ENCODE data around the gene SARDH.
"Not testable (repeated sequence)": the region's sequence is repeated elsewhere in the genome, so short reads cannot be mapped to it uniquely, and the experiment has no call there.

Gene SARDH

DNA sequence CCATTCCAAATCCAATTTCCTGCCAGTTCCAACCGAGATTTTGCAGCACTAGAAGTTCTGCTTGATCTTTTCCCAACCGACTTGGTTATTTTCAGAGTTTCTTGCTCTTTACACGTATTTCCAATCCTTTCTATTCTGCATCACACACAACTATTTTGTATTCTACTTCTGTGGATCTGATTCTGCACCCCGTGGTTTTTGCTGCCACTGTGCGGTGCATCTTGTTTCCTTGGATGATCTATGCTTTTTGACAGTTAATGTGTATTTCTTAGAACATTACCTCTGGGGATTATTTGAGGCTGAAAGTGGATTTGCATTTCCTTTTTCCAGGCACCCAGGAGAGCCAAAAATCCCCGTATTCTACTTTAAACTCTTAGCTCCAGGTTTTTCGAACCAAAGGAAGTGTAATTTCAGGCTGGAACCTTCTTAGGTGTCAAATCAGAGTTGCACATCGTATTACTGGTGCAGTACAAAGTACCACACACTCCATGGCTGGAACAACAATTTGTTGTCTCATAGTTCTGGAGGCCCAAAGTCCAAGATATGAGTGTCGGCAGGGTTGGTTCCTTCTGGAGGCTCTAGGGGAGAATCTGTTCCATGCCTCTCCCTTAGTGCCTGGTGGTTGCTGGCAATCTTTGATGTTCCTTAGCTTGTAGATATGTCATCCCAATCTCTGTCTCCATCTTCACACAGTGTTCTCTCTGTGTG is 14.7 kb upstream of the SARDH start:
- DNase-seq (ENCODE audit: low spot score): no peak
- TF ChIP-seq, protein P1, sequence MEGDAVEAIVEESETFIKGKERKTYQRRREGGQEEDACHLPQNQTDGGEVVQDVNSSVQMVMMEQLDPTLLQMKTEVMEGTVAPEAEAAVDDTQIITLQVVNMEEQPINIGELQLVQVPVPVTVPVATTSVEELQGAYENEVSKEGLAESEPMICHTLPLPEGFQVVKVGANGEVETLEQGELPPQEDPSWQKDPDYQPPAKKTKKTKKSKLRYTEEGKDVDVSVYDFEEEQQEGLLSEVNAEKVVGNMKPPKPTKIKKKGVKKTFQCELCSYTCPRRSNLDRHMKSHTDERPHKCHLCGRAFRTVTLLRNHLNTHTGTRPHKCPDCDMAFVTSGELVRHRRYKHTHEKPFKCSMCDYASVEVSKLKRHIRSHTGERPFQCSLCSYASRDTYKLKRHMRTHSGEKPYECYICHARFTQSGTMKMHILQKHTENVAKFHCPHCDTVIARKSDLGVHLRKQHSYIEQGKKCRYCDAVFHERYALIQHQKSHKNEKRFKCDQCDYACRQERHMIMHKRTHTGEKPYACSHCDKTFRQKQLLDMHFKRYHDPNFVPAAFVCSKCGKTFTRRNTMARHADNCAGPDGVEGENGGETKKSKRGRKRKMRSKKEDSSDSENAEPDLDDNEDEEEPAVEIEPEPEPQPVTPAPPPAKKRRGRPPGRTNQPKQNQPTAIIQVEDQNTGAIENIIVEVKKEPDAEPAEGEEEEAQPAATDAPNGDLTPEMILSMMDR (IDR thresholded peaks at IDR 0.05; ENCODE audit: borderline replicate concordance, control extremely low read depth, extremely low read depth, insufficient read depth, missing control alignments): no peak
- in situ Hi-C loops (cut with MboI; ENCODE audit: low sequenced_read_pairs, unreplicated experiment): no loop called here

DNA sequence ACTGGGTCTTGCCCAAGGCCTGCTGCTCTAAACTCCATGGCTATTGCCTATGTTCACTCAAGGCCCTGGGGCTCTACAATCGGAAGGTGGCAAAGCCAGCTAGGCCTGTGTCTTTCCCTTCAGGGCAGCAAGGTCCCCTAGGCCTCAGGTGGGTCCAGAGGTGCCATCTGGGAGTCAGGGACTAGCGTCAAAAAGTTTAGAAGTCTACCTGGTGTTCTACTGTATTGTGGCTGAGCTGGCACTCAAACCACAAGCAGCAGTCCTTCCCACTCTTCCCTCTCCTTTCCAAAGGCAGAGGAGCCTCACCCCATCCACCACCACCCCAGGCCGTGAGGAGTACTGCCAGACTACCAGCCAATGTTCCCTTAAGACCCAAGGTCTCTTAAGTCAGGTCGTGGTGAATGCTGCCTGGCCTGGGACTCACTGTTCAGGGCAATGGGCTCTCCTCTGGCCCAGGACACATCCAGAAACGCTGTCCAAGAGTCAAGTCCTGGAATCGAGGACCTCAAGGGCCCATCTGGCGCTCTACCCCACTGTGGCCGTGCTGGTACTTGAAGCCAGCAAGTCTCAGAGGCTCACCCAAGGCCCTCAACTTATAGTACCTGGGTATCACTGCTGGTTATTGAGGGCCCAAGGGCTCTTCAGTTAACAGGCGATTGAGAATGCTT is 13.0 kb upstream of the SARDH start:
- in situ Hi-C loops (cut with MboI; ENCODE audit: low sequenced_read_pairs, unreplicated experiment): no loop called here
- no peak for DNase-seq (ENCODE audit: low spot score)
- TF ChIP-seq, protein P1 (IDR thresholded peaks at IDR 0.05; ENCODE audit: borderline replicate concordance, control extremely low read depth, extremely low read depth, insufficient read depth, missing control alignments): no peak

DNA sequence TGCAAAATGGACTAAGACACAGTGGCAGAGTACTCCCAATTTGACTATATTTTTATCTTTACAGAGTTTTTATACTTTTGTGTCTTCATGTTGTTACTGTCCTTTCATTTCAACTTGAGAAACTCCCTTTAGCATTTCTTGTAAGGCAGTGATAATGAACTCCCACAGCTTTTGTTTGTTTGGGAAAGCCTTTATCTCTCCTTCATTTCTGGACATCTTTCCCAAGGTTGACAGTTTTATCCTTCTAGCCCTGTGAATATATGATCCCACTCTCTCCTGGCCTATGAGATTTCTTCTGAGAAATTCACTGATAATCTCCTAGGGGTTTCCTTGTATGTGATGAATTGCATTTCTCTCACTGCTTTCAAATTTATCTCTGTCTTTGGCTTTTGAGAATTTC is 9.2 kb upstream of the SARDH start:
- in situ Hi-C loops (cut with MboI; ENCODE audit: low sequenced_read_pairs, unreplicated experiment): loop anchor here (25.0 kb wide), 1 partner anchor 210 kb away; the partner anchor contains the start of gene ADAMTSL2
- DNase-seq (ENCODE audit: low spot score): no peak
- TF ChIP-seq, protein P1 (IDR thresholded peaks at IDR 0.05; ENCODE audit: borderline replicate concordance, control extremely low read depth, extremely low read depth, insufficient read depth, missing control alignments): no peak

DNA sequence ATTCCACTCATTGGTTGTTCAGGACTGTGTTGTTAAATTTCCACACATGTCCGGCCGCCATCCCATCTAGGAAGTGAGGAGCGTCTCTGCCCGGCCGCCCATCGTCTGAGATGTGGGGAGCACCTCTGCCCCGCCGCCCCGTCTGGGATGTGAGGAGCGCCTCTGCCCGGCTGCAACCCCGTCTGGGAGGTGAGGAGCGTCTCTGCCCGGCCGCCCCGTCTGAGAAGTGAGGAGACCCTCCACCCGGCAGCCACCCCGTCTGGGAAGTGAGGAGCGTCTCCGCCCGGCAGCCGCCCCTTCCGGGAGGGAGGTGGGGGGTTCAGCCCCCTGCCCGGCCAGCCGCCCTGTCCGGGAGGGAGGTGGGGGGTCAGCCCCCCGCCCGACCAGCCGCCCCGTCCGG is 6.4 kb upstream of the SARDH start:
- in situ Hi-C loops (cut with MboI; ENCODE audit: low sequenced_read_pairs, unreplicated experiment): loop anchor here (25.0 kb wide), 1 partner anchor 207 kb away; the partner anchor contains the start of gene ADAMTSL2
- not testable (repeated sequence) for DNase-seq (ENCODE audit: low spot score)

DNA sequence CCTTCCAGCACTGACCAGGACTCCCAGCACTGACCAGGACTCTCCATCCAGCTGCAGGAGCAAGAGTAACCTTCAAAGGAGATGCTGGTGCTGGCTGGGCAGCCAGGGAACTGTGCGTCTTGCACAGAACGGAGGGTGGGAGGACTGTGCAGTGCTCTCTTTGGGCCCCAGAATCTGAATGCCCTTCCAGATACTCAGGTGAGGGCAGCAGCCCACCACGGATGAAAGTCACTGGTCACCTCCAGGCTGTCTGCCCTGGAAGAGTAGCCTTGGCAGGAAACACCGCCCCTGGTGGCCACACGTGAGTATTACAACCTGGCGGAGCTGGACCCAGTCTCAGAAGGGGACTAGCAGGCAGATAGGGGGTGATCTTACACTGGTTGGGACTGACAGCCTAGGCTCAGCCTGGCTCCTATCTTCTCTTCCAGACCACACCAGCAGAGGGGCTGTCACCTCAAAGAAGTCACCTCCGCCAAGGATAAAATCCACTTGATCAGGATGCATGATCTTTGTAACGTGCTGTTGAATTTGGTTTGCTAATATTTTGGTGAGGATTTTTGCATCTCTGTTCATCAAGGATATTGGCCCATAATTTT is 4.8 kb upstream of the SARDH start:
- in situ Hi-C loops (cut with MboI; ENCODE audit: low sequenced_read_pairs, unreplicated experiment): loop anchor here (25.0 kb wide), 1 partner anchor 206 kb away; the partner anchor contains the start of gene ADAMTSL2
- TF ChIP-seq, protein P1 (IDR thresholded peaks at IDR 0.05; ENCODE audit: borderline replicate concordance, control extremely low read depth, extremely low read depth, insufficient read depth, missing control alignments): peak; percentile 97
- DNase-seq (ENCODE audit: low spot score): peak; percentile 91

DNA sequence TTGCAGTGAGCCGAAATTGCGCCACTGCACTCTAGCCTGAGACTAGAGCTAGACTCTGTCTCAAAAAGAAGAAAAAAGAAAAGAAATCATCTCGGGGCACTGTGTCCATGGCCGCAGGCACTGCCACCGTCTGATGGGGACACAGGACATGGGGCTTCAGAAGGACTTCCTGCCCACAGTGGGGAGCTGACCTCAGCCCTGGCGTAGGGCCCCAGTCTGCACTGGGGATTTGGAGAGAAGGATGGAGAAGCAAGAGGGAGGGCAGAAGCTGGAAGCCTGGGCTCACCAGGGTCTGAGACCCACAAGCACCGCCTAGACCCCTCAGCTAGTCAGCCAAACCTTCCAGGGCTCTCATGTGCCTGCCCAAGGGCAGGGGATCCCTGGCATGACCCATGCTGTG is 4.1 kb upstream of the SARDH start:
- in situ Hi-C loops (cut with MboI; ENCODE audit: low sequenced_read_pairs, unreplicated experiment): loop anchor here (25.0 kb wide), 1 partner anchor 205 kb away; the partner anchor contains the start of gene ADAMTSL2
- TF ChIP-seq, protein P1 (IDR thresholded peaks at IDR 0.05; ENCODE audit: borderline replicate concordance, control extremely low read depth, extremely low read depth, insufficient read depth, missing control alignments): no peak
- no peak for DNase-seq (ENCODE audit: low spot score)

All from GM13976 (cell line).